CD4-positive, alpha-beta T cell (primary cell): Measurements from ENCODE around the gene BPIFB2. TPM values are rescaled to one million over a fixed set of nuclear protein-coding genes. Genes with fewer than 3 reads are reported as not detected.

Experiments used
- ATAC-seq: fragments of 200-7000 bp; cut with Tn5 transposase; one replicate; pipeline ENCODE4 v1.10.0; 2022; ENCODE audit warnings: mild to moderate bottlenecking; ENCODE audit not compliant: poor library complexity
- CTCF ChIA-PET: fragments of 350-600 bp; sonication (Branson Sonifier 250); formaldehyde crosslinking; loops from one replicate; lab custom pipeline; 2021; ENCODE audit warnings: antibody characterized with exemption, inconsistent platforms; lab: Charles Lee
- POLR2A ChIA-PET: fragments of 350-600 bp; sonication (Branson Sonifier 250); formaldehyde crosslinking; loops from one replicate; lab custom pipeline; 2021; ENCODE audit warnings: antibody characterized with exemption, inconsistent platforms; lab: Charles Lee
- DNase-seq, 14 experiments: peaks; one replicate each; pipeline ENCODE4 v3.0.0-alpha.2; 2013 to 2020; ENCODE audit warnings: mixed read lengths in 2 of 14
- H3K27ac ChIP-seq, 2 donors: one replicate each; pipeline versions ENCODE4 v1.5.1 to v1.7.0; 2013; ENCODE audit warnings: low read length in 2 of 2, low read depth in 1 of 2, mild to moderate bottlenecking in 1 of 2
- H3K27me3 ChIP-seq, 2 experiments: 1 replicate in 1 of 2; 2 replicates in 1 of 2; pipeline versions ENCODE4 v1.6.1 to v1.7.0; 2013; ENCODE audit warnings: low read length in 2 of 2, control low read depth in 1 of 2, mild to moderate bottlenecking in 1 of 2, moderate library complexity in 1 of 2; ENCODE audit not compliant: insufficient read depth in 2 of 2, control insufficient read depth in 1 of 2
- H3K36me3 ChIP-seq: one replicate; pipeline ENCODE4 v1.6.1; 2013; ENCODE audit warnings: low read length, control low read depth; ENCODE audit not compliant: insufficient read depth
- H3K4me1 ChIP-seq: one replicate; pipeline ENCODE4 v1.6.1; 2013; ENCODE audit warnings: low read length, control low read depth; ENCODE audit not compliant: insufficient read depth
- H3K4me3 ChIP-seq: one replicate; pipeline ENCODE4 v1.5.1; 2013; ENCODE audit warnings: mild to moderate bottlenecking, low read length, moderate library complexity
- H3K9me3 ChIP-seq, 2 experiments: 1 replicate in 1 of 2; 2 replicates in 1 of 2; pipeline versions ENCODE4 v1.6.1 to v1.7.0; 2013; ENCODE audit warnings: low read length in 2 of 2, mild to moderate bottlenecking in 2 of 2, control low read depth in 1 of 2, moderate library complexity in 1 of 2; ENCODE audit not compliant: control insufficient read depth in 1 of 2, insufficient read depth in 1 of 2
- H3K27ac Mint-ChIP-seq: one replicate; pipeline ENCODE4 v1.8.0; 2020; ENCODE audit warnings: mixed read lengths
- H3K27me3 Mint-ChIP-seq: one replicate; pipeline ENCODE4 v1.8.0; 2021; ENCODE audit warnings: mixed read lengths
- H3K36me3 Mint-ChIP-seq: one replicate; pipeline ENCODE4 v1.8.0; 2021; ENCODE audit warnings: low read depth, mixed read lengths
- H3K4me1 Mint-ChIP-seq: one replicate; pipeline ENCODE4 v1.8.0; 2021; ENCODE audit warnings: low read depth, mixed read lengths
- H3K4me3 Mint-ChIP-seq: one replicate; pipeline ENCODE4 v1.8.0; 2020; ENCODE audit warnings: mild to moderate bottlenecking, mixed read lengths
- H3K9me3 Mint-ChIP-seq: one replicate; pipeline ENCODE4 v1.8.0; 2020; ENCODE audit warnings: mixed read lengths
- CTCF ChIP-seq: fragments of 200-600 bp; IDR thresholded peaks from one replicate; pipeline ENCODE4 v1.8.0; 2022; ENCODE audit warnings: antibody characterized with exemption, mild to moderate bottlenecking
- intact Hi-C, 2 experiments: fragments of 100-400 bp; cut with DNase I in 1 of 2; cut with micrococcal nuclease in 1 of 2; formaldehyde crosslinking; loops; one replicate each; pipeline versions ENCODE4 v1.15.1 to v1.9.0; 2023 to 2025; cut with DNase I, micrococcal nuclease
- total RNA-seq, 174 experiments: library from RNA in 2 of 174; stranded (reverse) in 2 of 174; gene quantifications; one replicate each; pipeline ENCODE4 v1.2.3 and lab custom pipeline; 2021 to 2026

Gene BPIFB2
- total RNA-seq, 2 experiments from 2014 or later: not detected

- CTCF ChIA-PET: interaction anchor here (1.7 kb wide), 1 partner anchor 20 kb away, joined by 10 read pairs; no protein-coding TSS in a partner anchor
- H3K27ac Mint-ChIP-seq: no peak overlapping the region
Observed at GRCh38 chr20:32965115-32965514, 42.4 kb upstream of the BPIFB2 start.

DNA sequence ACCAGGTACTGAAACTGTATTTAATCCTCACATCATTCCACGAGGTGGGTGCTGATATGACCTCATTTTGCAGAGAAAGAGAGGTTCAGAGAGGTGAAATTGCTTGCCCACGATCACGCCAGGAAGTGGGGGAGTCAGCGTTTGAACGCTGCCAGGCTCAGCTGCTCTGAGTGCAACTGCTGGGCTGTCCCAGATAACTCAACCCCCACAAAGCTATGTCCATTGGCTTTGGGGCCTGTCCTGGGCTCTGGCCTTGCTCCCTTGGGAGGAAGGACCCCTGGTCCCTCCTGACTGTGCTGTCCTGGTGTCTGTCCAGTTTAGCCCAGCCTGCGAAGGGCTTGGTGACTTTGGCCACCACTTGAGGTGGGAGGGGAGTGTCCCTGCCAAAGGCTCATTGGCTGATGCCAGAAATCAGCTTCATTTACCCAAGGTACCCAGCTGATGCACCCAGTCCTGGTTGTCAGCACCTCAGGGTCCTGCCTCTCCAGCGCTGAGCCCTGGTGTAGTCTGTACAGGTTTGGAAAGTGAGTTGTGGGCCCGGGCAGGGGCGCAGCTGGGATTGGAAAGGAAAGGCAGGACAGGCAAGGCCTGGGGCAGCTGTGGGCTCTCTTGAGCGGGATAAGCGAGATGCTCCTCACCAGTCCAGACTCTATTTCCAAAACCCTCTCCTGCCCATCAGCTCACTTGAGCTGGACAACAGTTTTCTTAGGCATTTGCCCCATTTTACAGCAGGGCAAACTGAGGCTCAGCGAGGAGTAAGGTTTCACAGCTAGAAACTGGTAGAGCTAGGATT, 41.7 kb upstream of the BPIFB2 start:
- Histone ChIP-seq H3K27me3 (no peaks in the 10 kb centered on the region), H3K4me1 (peaks cover 89% of the 10 kb centered on the region), H3K4me3 (no peak overlapping the region), H3K27ac (peak overlapping the region; percentile 87 to 98), H3K36me3 (no peaks in the 10 kb centered on the region), H3K9me3 (no peaks in the 10 kb centered on the region)
- ATAC-seq (peak; percentile 32), DNase-seq (peak in 10 of 14 experiments; percentile 28 to 82 (median 50))
- TF ChIP-seq CTCF: no peak
- H3K4me1 Mint-ChIP-seq: peaks cover 93% of the 10 kb centered on the region
- intact Hi-C loops: loop anchor here in 1 of 2 experiments (5.0 kb wide), 1 partner anchor 42 kb away; the partner anchor contains the start of gene BPIFB2
- POLR2A ChIA-PET: interaction anchor here (1.0 to 4.3 kb wide), 4 partner anchors 10 to 21 kb away, joined by 3 to 31 read pairs (median 13); no protein-coding TSS in a partner anchor
- peak overlapping the region; percentile 65 for H3K4me3 Mint-ChIP-seq
- no peak overlapping the region for H3K27ac Mint-ChIP-seq
- no peaks in the 10 kb centered on the region for H3K27me3 Mint-ChIP-seq
- CTCF ChIA-PET: interaction anchor here (1.7 kb wide), 1 partner anchor 21 kb away, joined by 10 read pairs; no protein-coding TSS in a partner anchor
- H3K9me3 Mint-ChIP-seq: no peaks in the 10 kb centered on the region
- no peaks in the 10 kb centered on the region for H3K36me3 Mint-ChIP-seq

More at GRCh38 chr20:32965115-32965514, 42.4 kb upstream of the BPIFB2 start:
- POLR2A ChIA-PET: interaction anchor here (1.0 to 4.3 kb wide), 2 partner anchors 10 to 19 kb away, joined by 6 to 31 read pairs; no protein-coding TSS in a partner anchor
- no peak for TF ChIP-seq CTCF
- peaks cover 89% of the 10 kb centered on the region for H3K4me1 Mint-ChIP-seq
- no peak overlapping the region for H3K4me3 ChIP-seq
- H3K9me3 ChIP-seq: no peaks in the 10 kb centered on the region
- H3K4me1 ChIP-seq: peaks cover 86% of the 10 kb centered on the region
- H3K36me3 Mint-ChIP-seq: no peaks in the 10 kb centered on the region
- H3K4me3 Mint-ChIP-seq: peak overlapping the region; percentile 65
- ATAC-seq (no peak), DNase-seq (no peak)
- H3K27me3 Mint-ChIP-seq: no peaks in the 10 kb centered on the region
- H3K9me3 Mint-ChIP-seq: no peaks in the 10 kb centered on the region
- peak overlapping the region; percentile 87 to 98 for H3K27ac ChIP-seq
- H3K36me3 ChIP-seq: no peaks in the 10 kb centered on the region
- intact Hi-C loops: loop anchor here in 1 of 2 experiments (5.0 kb wide), 1 partner anchor 42 kb away; the partner anchor contains the start of gene BPIFB2
- H3K27me3 ChIP-seq: no peaks in the 10 kb centered on the region

DNA sequence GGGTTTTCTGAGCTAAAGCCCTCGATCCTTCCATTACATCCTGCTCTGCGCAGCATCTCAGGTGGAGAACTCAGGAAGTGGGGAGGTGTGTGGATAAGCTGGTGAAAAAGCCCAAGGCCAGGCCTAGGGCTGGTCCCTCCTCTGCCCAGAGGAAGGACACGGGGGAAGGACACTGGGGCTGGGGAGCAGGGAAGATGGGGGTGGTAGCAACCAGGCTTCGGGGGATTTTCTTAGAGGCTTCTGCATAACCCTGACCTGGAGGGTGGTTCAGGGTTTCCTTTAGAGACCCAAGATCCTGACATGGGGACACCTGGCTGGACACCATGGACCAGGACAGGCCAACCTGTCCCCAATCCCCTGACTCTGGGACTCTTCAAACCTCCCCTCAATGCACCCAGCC, 41.1 kb upstream of the BPIFB2 start:
- Histone ChIP-seq H3K9me3 (no peaks in the 10 kb centered on the region), H3K27me3 (no peaks in the 10 kb centered on the region), H3K4me1 (peaks cover 90% of the 10 kb centered on the region), H3K36me3 (no peaks in the 10 kb centered on the region), H3K27ac (peak overlapping the region; percentile 87 to 98), H3K4me3 (no peak overlapping the region)
- ChIA-PET CTCF (interaction anchor here (1.6 to 1.7 kb wide), 2 partner anchors 16 to 21 kb away, joined by 3 to 10 read pairs; no protein-coding TSS in a partner anchor), POLR2A (interaction anchor here (0.9 to 4.3 kb wide), 8 partner anchors 9 to 147 kb away, joined by 3 to 31 read pairs (median 6); partner anchors contain the start of genes MAPRE1 and SUN5)
- Mint-ChIP-seq H3K27ac (no peak overlapping the region), H3K9me3 (no peaks in the 10 kb centered on the region), H3K27me3 (no peaks in the 10 kb centered on the region), H3K36me3 (no peaks in the 10 kb centered on the region), H3K4me1 (peaks cover 93% of the 10 kb centered on the region), H3K4me3 (peak overlapping the region; percentile 38)
- TF ChIP-seq CTCF: no peak
- DNase-seq (peak in 1 of 14 experiments; percentile 30), ATAC-seq (no peak)
- intact Hi-C loops: loop anchor here in 1 of 2 experiments (5.0 kb wide), 1 partner anchor 41 kb away; the partner anchor contains the start of gene BPIFB2
